GM12873 (cell line): Measurements from ENCODE around the gene RLIM.

Experiments
- CTCF ChIP-seq: IDR thresholded peaks from 2 replicates; pipeline ENCODE4 v1.5.1; 2012; ENCODE audit warnings: low read depth, mild to moderate bottlenecking, moderate library complexity, low read length, control low read depth; ENCODE audit not compliant: insufficient read depth; ENCODE audit errors: missing control alignments

RLIM gene

DNA sequence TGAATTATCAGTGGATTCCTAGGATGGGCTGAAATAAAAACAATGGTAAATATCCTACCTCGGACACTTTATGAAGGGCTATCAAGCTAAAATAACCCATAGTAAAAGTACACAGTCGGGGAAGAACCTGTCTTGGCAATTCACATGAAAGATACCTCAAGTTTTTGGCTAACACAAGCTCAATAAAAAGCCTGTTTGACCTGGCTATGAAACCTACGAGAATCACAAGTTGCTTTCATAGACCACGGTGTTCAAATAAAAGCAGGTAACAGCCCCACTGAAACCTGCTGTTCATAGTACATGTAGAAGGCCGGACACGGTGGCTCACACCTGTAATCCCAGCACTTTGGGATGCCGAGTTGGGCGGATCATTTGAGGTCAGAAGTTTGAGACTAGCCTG lies 12.3 kb downstream of the RLIM start:
- TF ChIP-seq CTCF, result no peak

GRCh38 chrX:74593593-74593992 lies 20.8 kb downstream of the RLIM start:
- TF ChIP-seq CTCF, result no peak

DNA sequence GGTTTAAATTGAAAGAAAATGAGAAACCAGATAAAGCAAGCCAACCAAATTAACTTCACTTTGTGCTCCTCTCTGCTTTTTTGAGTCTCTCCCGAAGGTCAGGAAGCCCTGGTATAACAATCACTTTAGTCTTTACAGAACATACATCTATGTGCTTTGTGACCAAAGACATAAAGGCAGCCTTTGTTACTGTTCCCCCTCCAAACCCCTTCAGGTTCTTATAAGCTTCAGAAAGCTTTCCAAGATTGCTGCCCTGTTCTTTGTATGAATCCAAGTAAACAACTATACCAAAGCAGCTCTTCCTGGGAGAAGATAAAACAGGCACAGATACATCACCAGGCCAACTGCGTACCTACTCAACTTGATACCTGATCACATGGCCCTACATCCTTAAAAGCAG lies 28.7 kb downstream of the RLIM start:
- TF ChIP-seq CTCF, result no peak

DNA sequence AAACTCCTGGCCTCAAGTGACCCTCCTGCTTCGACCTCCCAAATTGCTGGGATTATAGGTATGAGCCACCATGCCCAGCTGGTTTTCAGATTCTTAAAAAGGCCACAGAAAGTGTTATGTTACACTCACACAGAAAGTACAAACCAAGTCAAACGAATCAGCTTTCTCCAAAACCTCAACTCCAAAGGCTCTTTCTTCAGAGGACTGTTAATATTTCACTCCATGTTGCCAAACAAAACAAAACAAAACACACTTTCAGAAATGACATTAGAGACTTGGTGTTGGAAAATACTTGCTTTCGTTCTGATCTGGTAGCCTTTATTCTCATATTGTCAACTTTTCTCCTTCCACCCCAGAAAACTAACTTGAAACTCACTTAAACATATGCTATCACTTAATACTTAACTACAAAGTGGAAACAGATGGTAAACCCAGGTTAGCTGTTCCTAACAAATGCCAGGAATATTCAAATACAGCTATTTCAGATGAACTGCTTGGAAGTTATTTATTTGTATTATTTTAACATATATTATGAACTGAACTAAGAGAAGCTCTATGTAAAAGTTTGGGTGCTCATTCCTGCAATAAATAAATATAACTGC lies 34.7 kb downstream of the RLIM start:
- no peak for TF ChIP-seq CTCF

GRCh38 chrX:74578137-74578536 lies 36.3 kb downstream of the RLIM start:
- TF ChIP-seq CTCF, result no peak

- TF ChIP-seq CTCF, result no peak
Observed at GRCh38 chrX:74557378-74557777, 57.0 kb downstream of the RLIM start.

DNA sequence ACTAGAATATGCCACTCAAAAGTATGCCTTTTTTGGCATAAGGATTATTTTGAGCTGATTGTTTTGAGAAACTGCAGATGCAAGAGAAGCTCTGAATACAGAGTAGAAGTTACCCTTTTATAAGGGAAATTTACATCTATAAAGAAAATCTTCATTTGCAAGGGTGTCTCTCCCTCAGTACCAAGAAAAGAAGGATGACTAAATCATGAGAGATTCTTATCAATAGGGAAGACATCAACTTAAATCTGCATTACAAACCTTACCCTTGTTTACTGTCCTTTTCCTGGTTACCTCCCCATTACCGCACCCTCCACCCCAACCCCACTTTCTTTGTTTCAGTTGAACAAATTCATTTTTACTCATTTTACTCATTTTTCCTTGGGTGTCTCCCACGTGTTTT lies 62.5 kb downstream of the RLIM start:
- no peak for TF ChIP-seq CTCF
